ENCODE results near the gene DNHD1. TPM values are rescaled to one million over a fixed set of nuclear protein-coding genes. Genes with fewer than 3 reads are reported as not detected.

Gene DNHD1
- total RNA-seq, 6 experiments from 2014 or later: 1.4 to 2.3 (median 1.6) TPM

DNA sequence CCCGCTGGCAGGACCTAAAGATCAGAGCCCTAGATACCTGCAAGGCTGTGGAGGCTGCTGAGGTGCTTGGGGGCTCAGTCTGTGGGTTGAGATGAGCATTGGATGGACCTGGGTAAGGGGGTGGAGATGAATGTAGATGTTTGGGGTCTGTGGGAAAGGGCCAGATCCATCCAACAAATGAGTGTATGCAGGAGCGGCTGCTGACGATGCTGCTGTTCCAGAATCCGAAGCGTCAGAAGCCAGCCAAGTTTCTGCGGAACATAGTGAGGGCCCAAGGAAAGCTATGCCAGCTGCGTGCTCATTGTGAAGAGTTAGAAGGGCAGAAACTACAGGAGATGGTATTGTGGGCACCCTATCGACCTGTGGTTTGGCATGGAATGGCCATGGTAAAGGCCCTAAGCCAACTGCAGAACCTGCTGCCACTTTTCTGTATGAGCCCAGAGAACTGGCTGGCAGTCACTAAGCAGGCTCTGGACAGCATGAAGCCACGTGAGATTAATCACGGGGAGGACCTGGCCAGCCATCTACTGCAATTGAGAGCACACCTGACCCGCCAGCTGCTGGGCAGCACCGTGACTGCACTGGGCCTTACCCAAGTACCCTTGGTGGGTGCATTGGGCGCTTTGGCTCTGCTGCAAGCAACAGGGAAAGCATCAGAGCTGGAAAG is 69.8 kb downstream of the DNHD1 start:
- Mint-ChIP-seq H3K27ac (no peak overlapping the region), H3K36me3 (ENCODE audit: low read depth) (no peaks in the 10 kb centered on the region; the same call in 1 of the 2 replicates), H3K9me3 (no peaks in the 10 kb centered on the region), H3K4me1 (ENCODE audit: low read depth) (peaks cover 21% of the 10 kb centered on the region), H3K27me3 (ENCODE audit: insufficient read depth) (no peaks in the 10 kb centered on the region; the same call in none of the 2 replicates), H3K4me3 (no peak overlapping the region)
- DNase-seq: no peak
- TF ChIP-seq, protein P1, sequence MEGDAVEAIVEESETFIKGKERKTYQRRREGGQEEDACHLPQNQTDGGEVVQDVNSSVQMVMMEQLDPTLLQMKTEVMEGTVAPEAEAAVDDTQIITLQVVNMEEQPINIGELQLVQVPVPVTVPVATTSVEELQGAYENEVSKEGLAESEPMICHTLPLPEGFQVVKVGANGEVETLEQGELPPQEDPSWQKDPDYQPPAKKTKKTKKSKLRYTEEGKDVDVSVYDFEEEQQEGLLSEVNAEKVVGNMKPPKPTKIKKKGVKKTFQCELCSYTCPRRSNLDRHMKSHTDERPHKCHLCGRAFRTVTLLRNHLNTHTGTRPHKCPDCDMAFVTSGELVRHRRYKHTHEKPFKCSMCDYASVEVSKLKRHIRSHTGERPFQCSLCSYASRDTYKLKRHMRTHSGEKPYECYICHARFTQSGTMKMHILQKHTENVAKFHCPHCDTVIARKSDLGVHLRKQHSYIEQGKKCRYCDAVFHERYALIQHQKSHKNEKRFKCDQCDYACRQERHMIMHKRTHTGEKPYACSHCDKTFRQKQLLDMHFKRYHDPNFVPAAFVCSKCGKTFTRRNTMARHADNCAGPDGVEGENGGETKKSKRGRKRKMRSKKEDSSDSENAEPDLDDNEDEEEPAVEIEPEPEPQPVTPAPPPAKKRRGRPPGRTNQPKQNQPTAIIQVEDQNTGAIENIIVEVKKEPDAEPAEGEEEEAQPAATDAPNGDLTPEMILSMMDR (IDR thresholded peaks at IDR 0.05): no peak

DNA sequence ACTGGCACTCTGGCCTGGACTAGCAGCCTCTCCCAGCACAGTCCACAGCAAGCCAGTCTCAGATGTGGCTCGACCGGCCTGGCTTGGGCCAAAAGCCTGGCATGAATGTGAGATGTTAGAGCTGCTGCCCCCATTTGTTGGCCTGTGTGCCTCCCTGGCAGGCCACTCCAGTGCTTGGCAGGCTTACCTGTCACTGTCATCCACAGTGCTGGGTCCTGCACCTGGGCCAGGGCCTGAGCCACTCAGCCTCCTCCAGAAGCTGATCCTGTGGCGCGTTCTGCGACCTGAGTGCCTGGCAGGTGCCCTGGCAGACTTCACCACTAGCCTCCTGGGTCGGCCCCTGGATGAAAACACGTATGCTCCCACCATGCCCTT is 70.3 kb downstream of the DNHD1 start:
- no peaks in the 10 kb centered on the region; the same call in none of the 2 replicates for H3K27me3 Mint-ChIP-seq (ENCODE audit: insufficient read depth)
- peaks cover 27% of the 10 kb centered on the region for H3K4me1 Mint-ChIP-seq (ENCODE audit: low read depth)
- no peaks in the 10 kb centered on the region for H3K9me3 Mint-ChIP-seq
- H3K4me3 Mint-ChIP-seq: no peak overlapping the region
- TF ChIP-seq, protein P1 (IDR thresholded peaks at IDR 0.05): no peak
- no peaks in the 10 kb centered on the region; the same call in 1 of the 2 replicates for H3K36me3 Mint-ChIP-seq (ENCODE audit: low read depth)
- H3K27ac Mint-ChIP-seq: no peak overlapping the region
- no peak for DNase-seq

DNA sequence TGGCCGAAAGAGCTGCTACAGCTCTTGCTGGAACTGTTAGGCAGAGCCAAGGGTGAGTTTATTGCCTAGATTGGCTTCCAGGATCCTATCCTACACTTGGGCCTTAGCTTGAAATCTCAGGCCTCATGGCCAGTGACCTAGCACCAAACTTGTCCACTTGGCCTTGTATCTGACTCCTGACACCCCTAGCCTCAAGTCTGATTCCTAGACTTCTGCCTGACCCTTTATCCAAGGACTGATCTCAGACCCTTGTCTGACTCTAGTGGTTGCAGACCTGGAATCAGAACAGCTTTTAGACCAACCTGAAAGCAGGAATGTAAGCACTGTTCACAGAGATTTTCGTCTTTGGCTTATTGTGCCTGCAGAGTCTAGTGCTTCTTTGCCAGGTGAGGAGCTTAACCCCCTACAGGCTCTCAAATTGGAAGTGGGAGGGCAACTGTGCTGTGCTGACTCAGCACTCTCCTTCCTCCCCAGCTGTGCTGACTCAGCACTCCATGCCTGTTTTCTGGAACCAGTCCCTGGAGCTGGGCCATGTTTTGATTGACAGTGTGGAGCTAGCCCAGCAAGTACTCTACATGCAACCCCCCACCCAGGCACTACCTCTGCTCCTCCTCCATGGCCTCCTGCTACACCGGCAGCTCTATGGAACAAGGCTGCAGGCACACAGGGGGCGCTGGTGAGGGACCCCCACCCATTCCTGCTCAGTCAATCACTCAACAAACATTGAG is 71.3 kb downstream of the DNHD1 start:
- Mint-ChIP-seq H3K9me3 (no peaks in the 10 kb centered on the region), H3K4me1 (ENCODE audit: low read depth) (peaks cover 27% of the 10 kb centered on the region), H3K27me3 (ENCODE audit: insufficient read depth) (no peaks in the 10 kb centered on the region; the same call in 1 of the 2 replicates), H3K27ac (no peak overlapping the region), H3K4me3 (no peak overlapping the region), H3K36me3 (ENCODE audit: low read depth) (no peaks in the 10 kb centered on the region; the same call in 1 of the 2 replicates)
- peak; percentile 18 for DNase-seq
- TF ChIP-seq, protein P1 (IDR thresholded peaks at IDR 0.05): peak; percentile 27; the same call in 1 of the 2 replicates

- Mint-ChIP-seq H3K4me3 (no peak overlapping the region), H3K27ac (no peak overlapping the region), H3K9me3 (no peaks in the 10 kb centered on the region), H3K27me3 (ENCODE audit: insufficient read depth) (no peaks in the 10 kb centered on the region; the same call in 1 of the 2 replicates), H3K4me1 (ENCODE audit: low read depth) (peaks cover 27% of the 10 kb centered on the region), H3K36me3 (ENCODE audit: low read depth) (no peaks in the 10 kb centered on the region; the same call in 1 of the 2 replicates)
- TF ChIP-seq, protein P1 (IDR thresholded peaks at IDR 0.05): no peak
- no peak for DNase-seq
Observed at GRCh38 chr11:6569706-6570105, 72.6 kb downstream of the DNHD1 start.

DNA sequence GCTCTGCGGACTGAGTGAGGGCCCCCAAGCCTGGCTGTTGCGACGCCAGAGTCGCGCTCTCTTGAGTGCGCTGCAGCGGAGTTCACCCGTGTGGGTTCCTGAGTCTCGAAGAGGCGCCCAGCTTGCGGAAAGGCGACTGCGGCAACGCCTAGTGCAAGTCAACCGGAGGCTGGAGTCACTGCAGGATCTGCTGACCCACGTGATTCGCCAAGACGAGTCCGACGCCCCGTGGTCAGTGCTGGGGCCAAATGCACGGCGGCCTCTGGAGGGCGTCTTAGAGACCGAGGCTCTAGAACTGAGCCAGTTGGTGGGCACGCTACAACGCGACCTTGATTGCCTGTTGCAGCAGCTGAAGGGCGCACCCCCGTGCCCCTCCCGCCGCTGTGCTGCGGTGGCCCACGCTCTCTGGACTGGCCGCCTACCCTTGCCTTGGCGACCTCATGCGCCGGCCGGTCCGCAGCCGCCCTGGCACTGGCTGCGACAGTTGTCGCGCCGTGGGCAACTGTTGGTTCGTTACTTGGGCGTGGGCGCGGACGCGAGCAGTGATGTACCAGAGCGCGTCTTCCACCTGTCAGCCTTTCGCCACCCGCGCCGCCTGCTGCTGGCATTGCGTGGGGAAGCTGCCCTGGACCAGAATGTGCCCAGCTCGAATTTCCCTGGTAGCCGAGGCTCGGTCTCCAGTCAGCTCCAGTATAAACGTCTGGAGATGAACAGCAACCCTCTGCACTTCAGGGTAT is 73.8 kb downstream of the DNHD1 start:
- no peaks in the 10 kb centered on the region for H3K9me3 Mint-ChIP-seq
- no peak overlapping the region for H3K4me3 Mint-ChIP-seq
- H3K36me3 Mint-ChIP-seq (ENCODE audit: low read depth): no peaks in the 10 kb centered on the region
- H3K4me1 Mint-ChIP-seq (ENCODE audit: low read depth): peaks cover 32% of the 10 kb centered on the region
- TF ChIP-seq, protein P1 (IDR thresholded peaks at IDR 0.05): no peak
- H3K27ac Mint-ChIP-seq: no peak overlapping the region
- H3K27me3 Mint-ChIP-seq (ENCODE audit: insufficient read depth): no peaks in the 10 kb centered on the region
- no peak for DNase-seq
